HG03558 (cell line): ENCODE results near the gene SMYD2.

ENCODE experiments used
- ATAC-seq: cut with Tn5 transposase; IDR thresholded peaks from one replicate; pipeline ENCODE4 v1.9.1; 2021; ENCODE audit warnings: moderate number of reproducible peaks; ENCODE audit not compliant: unreplicated experiment; ENCODE audit errors: extremely low read depth

The SMYD2 gene

DNA sequence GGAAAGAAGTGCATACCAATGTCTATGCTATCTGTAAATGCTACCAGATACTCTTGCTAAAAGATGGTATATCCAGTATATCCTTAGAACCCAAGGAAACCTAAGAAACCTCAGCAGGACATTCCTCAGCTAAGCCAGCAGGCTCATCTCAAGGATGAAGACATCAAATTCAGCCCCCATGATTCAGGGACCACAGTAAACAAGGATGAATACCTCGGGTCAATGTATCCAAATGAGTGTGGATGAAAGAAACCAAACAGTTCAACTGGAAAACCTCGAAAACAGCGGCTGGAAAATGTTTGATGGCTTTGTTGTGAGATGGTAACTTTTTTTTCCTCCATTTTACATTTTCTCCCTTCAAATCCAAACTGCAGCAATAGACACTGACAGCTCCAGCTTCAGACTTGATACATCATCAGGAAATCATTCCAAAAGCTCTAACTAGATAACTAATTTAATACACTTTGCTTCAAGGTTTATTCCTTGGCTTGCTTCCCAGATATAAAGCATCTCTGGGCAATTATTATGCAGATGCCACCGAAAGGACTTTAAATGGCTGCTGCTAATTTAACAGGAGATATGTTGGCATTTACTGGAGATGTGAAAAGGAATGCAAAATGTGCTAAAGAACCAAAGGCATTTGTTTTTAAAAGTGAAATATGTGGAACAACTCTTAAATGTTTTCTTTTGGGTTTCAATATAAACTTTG lies 73.6 kb downstream of the SMYD2 start:
- ATAC-seq: no peak

DNA sequence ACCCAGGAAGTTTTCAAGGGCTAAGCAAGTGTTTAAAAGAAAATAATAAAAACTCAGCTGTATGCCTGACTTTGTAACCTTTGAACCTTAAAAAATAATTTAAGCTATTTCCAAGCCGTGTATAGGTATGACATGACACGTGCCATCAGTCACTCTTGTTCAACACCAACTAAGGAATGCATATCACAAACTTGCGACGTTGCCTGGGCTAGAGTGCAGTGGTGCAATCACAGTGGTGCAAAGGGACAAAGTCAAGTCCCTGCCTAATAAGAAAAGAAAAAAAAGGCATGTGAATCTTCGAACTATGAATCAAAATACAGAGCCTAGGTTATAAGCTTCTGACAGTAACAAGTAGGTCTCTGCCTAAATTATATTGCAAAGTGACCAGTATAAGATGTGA lies 79.2 kb downstream of the SMYD2 start:
- ATAC-seq: no peak

DNA sequence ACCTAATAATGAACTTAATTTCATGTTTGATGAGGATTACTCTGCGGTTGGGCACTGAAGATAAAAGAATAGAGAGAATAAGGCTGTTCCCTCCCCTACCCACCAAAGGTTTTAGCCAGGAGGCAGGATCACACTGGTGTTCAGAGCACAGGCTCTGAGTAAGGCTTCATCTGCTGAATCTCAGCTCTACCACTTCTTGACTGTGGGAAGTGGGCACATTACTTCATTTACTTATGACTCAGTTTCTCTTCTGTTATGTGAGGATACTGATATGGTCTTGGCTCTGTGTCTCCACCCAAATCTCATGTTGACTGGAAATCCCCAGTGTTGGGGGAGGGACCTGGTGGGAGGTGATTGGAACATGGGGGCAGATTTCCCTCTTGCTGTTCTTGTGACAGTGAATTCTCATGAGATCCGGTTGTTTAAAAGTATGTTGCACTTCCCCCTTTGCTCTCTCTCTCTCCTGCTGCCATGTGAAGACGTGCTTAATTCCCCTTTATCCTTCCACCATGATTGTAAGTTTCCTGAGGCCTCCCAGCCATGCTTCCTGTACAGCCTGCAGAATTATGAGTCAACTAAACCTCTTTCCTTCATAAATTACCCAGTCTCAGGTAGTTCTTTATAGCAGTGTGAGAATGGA lies 79.7 kb downstream of the SMYD2 start:
- no peak for ATAC-seq

DNA sequence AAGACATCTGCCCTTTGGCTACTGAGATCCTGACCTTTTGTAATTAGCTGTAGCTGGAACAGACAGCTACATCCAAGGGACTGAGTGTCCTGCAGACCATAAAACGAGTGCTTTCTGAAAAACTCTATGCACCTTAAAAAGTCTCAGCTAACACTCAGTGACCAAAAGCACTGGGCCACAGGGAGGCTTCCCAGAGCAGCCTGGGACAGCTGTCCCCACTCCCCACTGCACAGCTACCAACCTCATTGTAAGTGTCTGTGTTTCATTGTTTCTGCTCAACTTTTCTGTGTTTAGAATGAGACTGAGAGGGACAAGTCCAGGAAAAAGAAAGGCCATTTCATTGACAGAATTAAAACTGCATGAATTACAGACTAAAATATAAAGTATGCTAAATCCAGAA lies 80.7 kb downstream of the SMYD2 start:
- no peak for ATAC-seq

DNA sequence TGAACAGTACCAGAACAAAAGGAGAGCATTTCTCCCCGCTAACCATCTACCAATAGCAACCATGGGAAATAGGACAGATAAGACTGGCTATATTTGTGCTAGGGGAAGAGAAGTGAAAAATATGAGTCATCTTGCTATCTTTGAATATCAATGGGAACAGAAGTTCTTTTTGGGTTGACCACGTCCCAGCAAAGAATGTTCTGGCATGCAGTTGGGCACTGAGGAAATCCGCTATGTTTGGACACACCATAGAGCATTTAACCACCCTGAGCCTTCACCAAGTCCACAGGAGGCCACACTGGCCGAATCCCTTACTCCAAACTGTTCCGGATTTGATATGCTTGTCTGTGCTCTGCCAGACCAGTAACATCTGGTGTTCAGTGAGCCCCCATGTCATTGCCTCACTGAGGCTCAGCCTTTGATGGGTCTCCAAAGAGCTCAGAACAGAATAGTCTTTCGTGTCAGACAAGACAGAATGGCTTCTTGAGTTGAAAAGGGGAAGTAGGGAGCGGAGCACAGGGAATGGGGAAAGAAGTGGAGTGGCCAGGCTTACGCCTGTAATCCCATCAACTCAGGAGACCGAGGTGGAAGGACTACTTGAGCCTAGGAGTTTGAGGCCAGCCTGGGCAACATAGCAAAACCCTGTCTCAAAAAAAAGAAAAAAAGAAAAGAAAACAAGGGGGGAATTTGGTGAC lies 81.4 kb downstream of the SMYD2 start:
- no peak for ATAC-seq

DNA sequence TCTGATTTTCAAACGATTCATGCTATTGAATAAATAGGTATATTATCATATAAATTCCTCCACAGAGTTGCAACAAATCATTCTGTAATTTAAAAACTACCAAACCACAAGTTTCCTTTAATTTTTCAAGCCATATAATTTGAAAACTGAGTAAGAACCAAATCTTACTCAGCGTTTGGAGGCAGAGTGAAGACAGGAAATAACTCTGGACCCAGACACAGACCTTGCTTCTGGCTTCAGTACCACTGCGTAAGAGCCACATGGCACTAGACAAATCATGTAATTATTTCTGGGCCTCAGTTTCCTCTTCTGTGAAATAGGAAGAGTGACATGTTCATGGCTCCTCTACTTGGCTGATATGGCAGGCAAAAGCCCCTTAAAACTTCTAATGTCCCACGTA lies 82.4 kb downstream of the SMYD2 start:
- no peak for ATAC-seq

DNA sequence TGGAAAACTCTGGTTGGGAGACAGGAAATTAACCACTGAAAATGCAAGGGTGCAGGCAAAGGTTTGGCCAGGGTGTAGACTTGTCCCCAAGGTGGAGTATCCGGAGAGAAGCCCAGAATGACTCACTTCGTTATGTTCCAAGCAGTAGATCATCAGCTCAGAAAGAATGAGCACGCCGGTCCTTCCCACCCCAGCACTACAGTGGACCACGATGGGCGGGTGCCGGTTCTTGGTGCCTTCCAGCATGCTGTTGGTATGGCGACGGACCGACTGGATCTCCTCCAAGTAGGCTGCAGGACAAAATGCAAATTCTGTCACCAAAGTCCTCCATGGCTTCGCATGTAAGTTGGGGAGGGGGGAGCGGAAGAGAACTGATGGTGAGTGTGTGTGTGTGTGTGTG lies 83.4 kb downstream of the SMYD2 start:
- no peak for ATAC-seq

DNA sequence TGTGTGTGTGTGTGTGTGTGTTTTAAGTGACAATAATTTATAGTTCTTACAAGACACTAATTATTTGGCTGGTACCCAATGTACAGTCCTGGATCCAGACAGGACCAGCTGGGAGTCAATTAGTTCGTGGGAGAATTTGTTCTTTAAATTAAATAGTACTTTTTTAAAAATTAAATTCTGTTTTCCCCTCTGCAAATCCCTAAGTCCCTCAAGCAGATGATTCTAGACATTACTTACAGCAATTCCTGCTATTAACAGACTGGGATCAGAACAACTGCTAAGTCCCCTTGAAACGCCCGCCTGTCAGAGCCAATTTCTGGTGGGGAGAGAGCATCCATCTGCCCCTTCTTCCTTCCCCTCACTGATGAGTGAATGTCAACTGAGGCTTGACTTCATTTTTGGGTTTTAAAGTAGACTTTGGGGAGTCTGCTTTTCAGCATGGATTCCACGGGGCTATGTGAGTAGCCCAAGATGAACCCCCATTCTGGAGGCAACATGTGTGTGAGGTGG lies 83.9 kb downstream of the SMYD2 start:
- ATAC-seq: no peak

DNA sequence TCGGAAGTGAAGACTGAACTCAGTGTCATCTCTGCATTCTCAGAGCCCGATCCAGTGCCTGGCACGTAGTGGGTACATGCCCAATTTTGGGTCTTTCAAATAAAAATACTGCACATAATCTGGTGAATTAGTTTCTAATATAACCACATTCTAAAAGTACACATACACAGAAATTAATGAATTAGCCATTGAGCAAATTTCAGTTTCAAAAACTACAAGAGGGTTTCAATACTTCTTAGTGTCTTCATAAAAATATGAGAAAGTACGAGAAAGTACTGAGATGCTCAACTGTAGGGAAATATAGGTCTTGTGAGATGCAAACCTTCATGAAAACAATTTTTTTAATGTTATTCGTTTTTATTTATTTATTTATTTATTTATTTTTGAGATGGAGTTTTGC lies 86.9 kb downstream of the SMYD2 start:
- no peak for ATAC-seq

DNA sequence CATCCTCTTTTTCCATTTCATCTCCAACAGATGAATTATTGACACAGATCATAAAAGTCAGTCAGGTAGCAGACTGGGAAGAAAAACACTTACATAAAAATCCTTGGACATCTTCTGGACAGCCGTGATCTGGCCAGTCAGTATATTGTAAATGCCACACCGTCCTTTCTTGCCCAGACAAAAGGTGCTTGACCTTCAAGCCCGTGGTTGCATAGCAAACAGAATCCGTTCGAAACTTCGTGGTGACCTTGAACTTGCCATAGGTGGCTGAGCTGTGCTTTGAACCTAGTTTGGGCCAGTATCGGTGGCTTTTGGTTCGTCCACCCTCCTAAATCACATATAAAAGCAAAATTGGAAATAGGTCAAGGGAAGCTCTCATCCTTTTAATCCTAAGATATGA lies 88.4 kb downstream of the SMYD2 start:
- ATAC-seq: no peak

DNA sequence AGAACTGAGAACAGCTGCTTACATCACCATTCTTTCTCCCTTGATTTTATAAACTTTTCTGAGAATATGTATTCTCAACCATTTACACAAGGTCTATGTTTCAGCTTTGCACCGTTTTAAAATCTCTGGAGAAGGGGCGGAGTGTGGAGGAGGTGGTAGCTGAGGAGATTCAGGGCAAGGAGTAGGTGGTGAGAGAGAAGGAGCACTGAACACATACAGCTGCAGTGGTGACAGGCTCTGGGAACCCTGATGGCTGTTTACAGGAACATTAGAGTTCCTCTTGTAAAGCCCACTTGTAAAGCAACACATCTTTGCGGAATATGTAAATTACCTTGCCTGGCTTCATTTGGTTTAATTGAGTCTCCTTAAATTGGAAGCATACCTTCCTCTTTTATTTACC lies 89.7 kb downstream of the SMYD2 start:
- no peak for ATAC-seq

DNA sequence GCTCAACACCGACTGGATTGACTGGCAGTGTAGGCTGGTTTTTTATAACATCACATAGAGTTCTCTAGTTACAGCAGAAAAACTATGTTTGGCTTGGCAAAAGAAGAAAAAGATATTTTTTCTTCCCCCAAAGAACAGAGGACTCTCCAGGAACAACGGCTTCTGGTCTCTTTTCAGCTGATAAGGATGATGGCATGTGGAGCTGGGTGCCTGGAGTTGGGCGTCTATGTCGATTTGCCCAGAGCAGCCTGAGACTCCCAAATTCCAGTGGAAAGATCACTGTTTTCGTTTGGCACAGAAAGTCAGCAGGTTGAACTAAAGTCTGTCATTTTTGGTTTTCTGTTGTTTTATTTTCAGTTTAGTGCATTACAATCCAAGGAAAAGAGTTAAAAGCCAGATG lies 91.1 kb downstream of the SMYD2 start:
- ATAC-seq: no peak

DNA sequence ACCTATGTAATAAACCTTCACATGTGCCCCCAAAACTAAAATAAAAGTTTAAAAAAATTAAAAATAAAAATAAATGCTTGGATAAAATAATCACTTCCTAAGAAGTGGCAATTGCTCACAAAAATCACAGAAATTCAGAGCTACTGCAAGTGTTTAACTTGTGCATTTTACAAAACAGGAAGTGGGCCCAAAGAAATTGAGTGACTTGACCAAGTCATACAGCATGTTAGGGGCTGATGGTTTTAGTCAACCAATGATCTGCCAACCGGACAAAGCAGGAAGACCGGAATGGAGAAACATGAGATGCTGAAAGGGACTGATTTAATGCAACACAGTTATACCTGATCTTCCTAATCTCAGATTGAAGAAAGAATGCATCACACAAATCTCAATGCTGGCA lies 96.5 kb downstream of the SMYD2 start:
- no peak for ATAC-seq

DNA sequence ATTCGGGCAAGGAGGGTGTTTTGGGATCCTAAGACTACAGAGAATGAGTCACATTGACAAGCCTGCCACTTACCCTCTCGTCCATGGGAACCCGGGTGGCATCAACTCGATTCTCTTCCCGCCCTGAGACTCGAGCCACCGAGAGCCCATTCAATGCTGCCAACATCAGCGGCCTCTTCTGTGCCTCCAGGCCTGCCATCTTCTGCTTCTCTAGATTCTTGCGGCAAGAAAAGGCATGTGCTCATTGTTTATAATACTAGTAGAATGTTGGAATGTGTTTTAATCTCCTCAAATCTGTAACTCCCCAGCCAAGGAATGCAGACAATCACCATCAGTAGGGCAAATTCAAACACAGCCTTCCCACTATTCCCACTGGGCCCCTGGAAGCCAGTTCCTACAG lies 96.9 kb downstream of the SMYD2 start:
- no peak for ATAC-seq

DNA sequence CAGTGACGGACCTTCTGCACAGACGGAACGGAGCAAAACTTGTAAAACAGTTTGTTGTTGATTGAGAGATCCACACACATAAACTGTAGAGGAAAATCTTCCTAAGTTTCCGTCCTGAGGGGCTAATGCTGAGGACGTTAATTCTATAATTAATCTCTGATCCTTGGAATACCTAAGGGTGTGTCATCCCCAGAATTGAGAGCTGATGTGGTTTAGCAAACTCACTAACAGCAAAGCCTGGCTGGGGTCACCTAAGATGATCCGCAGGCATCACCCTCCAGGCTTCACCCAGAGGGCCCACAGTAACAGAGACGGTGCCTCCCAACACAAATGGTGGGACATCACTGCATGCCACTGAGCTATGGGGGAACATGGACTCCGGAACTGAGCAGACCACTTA lies 97.5 kb downstream of the SMYD2 start:
- no peak for ATAC-seq

DNA sequence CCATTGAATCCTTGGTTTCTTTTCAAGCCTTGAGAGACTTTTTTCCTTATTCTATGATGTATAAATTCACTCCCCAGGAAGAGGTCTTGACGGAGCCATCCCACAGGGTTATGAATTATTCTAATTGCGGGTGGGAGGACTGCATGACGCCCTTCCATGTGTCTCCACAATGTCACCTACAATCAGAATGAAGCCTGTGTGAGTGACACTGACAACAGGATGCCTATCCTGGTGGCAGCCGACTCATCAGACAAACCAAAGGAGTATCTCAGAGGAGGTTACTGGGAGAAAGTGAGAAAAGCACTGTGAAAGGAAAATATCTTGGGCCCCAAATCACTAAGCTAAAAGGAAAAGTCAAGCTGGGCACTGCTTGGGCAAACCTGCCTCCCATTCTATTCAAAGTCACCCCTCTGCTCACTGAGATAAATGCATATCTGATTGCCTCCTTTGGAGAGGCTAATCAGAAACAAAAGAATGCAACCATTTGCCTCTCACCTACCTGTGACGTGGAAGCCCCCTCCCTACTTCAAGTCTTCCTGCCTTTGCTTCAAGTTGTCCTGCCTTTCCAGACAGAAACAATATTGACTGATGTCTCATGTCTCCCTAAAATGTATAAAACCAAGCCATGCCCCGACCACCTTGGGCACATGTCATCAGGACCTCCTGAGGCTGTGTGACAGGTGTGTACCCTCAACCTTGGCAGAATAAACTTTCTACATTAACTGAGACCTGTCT lies 98.4 kb downstream of the SMYD2 start:
- ATAC-seq: no peak

DNA sequence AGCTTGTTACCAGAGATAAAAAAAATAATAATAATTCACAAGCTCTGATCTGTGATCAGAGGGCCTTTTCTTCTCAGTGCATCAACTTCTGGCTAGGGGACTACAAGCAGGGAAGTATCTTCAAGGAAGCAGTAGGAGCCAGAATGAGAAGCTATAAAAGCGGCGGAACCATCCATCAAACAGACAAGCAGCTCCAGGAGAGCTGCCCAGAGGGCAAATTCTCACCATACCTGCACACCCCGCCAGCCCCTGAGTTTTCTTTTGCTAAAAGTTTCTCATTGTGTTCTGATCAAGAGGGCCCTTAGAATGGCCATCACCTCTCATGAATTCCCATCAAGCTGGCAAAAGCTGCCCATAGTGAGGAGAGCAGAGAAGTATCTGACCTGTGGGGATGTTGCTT lies 99.4 kb downstream of the SMYD2 start:
- ATAC-seq: no peak

DNA sequence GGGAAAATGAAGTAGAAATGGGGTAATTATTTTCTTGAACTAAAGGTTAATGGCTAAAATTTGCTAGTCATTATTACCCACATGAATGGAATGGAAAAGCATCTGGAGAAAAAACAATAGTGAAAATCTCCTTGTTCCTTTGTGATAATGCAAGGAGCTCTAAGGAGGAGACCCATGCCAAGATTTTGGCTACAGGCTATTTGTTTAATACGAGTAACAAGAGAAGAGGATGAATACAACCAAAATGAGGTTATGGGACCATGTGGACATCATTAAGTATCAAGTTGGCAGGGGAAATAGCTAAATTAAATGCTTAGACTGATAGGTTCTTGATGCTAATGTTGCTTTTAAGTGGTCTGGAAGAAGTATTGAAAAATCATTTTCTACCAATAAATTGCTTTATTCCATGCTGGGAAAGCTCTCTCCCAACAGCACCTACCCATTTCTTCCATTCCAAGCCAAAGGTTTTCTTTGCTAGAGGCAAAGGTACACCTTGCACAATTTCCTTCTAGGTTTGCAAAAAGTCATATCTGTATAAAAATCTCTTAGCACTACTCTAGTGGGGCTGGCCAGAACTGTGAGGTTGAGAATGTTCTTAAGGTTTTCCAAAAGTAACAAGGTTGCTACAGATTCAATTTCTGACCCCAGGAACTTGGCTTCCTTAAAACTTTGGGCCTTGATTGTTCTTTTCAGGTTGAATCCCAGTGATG lies 100.2 kb downstream of the SMYD2 start:
- no peak for ATAC-seq

DNA sequence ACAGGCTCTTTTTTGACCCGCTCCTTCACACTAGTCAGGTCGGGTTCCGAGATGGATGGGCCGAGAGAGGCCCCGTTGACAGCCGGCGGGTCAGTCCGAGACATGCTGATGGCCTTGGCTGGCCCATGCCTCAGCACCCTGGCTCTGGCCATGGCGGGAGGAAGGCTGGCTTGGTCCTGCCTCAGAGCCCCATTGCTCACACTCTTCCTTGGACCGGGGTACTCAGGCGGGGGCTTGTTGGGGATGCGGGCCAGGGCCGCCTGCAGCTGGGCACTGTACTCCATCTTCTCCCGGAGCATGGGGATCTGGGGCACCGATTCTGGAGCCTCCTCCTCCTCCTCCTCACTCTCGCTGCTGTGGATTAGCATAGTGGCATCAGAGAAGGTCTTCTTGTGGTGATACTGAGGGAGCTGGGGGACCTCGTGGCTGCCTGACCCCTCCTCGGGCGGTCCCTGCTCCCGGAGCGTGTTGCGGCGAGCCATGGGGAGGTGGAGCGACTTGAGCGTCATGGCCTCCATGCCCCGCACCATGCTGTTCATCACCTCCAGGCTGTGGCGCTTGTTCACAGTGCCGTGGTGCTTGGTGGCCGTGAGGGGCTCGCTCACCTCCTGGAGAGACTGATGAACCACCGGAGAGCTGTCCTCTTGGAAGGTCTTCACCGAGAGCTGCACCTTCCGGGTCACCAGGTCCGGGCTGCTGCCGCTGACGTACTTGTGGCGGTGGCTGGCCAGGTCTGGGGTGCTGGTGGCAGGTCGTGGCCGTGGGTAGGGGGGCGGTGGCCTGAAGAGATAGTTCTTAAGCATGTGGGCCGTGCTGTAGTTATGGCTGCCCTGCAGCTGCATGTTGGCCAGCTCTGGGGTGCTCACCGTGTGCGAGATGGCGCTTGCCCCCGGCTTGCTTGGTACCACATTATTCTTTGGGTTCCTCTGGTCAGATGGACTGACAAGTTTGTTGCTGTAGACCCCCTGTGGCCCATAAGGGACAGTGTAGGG lies 102.7 kb downstream of the SMYD2 start:
- no peak for ATAC-seq
